Measurements from ENCODE around the gene PPM1E.
"Not testable (repeated sequence)": the region's sequence is repeated elsewhere in the genome, so short reads cannot be mapped to it uniquely, and the experiment has no call there.

The PPM1E gene

GRCh38 chr17:58850106-58850505, 94.5 kb downstream of the PPM1E start:
- H4K12ac ChIP-seq (ENCODE audit: low read depth, low read length); H3K27ac ChIP-seq (ENCODE audit: low read depth, low read length); H3K79me2 ChIP-seq (ENCODE audit: control insufficient read depth, insufficient read depth, low read length, poor library complexity); H3K18ac ChIP-seq (ENCODE audit: low read length); H2BK12ac ChIP-seq (ENCODE audit: low read length); H3K9me3 ChIP-seq (ENCODE audit: insufficient read depth, low read depth, low read length); H4K8ac ChIP-seq (ENCODE audit: low read depth, low read length); H2AFZ ChIP-seq (ENCODE audit: insufficient read depth, low read length, poor library complexity); H3K27me3 ChIP-seq (ENCODE audit: insufficient read depth, low read length); H3K9ac ChIP-seq (ENCODE audit: low read length); DNase-seq; H2AK5ac ChIP-seq (ENCODE audit: low read length); H3K4ac ChIP-seq (ENCODE audit: low read depth, low read length); H3K36me3 ChIP-seq (ENCODE audit: control insufficient read depth in 1 of 2, insufficient read depth in 2 of 2, low read length in 2 of 2); H3K4me2 ChIP-seq (ENCODE audit: low read length); H3K23ac ChIP-seq (ENCODE audit: low read length); H3K4me1 ChIP-seq (ENCODE audit: control insufficient read depth in 1 of 2, insufficient read depth in 2 of 2, low read length in 2 of 2); H2BK5ac ChIP-seq (ENCODE audit: low read depth, low read length, poor library complexity); H3K79me1 ChIP-seq (ENCODE audit: low read length); H3K14ac ChIP-seq (ENCODE audit: low read length); H4K91ac ChIP-seq (ENCODE audit: low read depth, low read length); H3K4me3 ChIP-seq (ENCODE audit: low read depth, low read length); H2BK120ac ChIP-seq (ENCODE audit: insufficient read depth, low read length, poor library complexity): not testable (repeated sequence)
- WGBS (ENCODE audit: extremely low coverage, insufficient coverage, insufficient read length): no CpG with 5 or more reads among the region's 2 CpGs

- Histone ChIP-seq H2BK5ac (ENCODE audit: low read depth, low read length, poor library complexity) (no peak overlapping the region), H3K4me3 (ENCODE audit: low read depth, low read length) (no peak overlapping the region), H2AK5ac (ENCODE audit: low read length) (no peak overlapping the region), H4K8ac (ENCODE audit: low read depth, low read length) (no peak overlapping the region), H3K36me3 (ENCODE audit: control insufficient read depth in 1 of 2, insufficient read depth in 2 of 2, low read length in 2 of 2) (no peaks in the 10 kb centered on the region), H3K79me1 (ENCODE audit: low read length) (no peaks in the 10 kb centered on the region), H3K23ac (ENCODE audit: low read length) (no peak overlapping the region), H3K4me1 (ENCODE audit: control insufficient read depth in 1 of 2, insufficient read depth in 2 of 2, low read length in 2 of 2) (no peaks in the 10 kb centered on the region), H4K91ac (ENCODE audit: low read depth, low read length) (no peak overlapping the region), H3K14ac (ENCODE audit: low read length) (no peak overlapping the region), H3K18ac (ENCODE audit: low read length) (no peak overlapping the region), H2BK120ac (ENCODE audit: insufficient read depth, low read length, poor library complexity) (no peak overlapping the region), H3K27me3 (ENCODE audit: insufficient read depth, low read length) (no peaks in the 10 kb centered on the region), H2AFZ (ENCODE audit: insufficient read depth, low read length, poor library complexity) (no peak overlapping the region), H3K79me2 (ENCODE audit: control insufficient read depth, insufficient read depth, low read length, poor library complexity) (no peaks in the 10 kb centered on the region), H3K4ac (ENCODE audit: low read depth, low read length) (no peak overlapping the region), H3K27ac (ENCODE audit: low read depth, low read length) (no peak overlapping the region), H4K12ac (ENCODE audit: low read depth, low read length) (no peak overlapping the region), H3K9ac (ENCODE audit: low read length) (no peak overlapping the region), H2BK12ac (ENCODE audit: low read length) (no peak overlapping the region), H3K4me2 (ENCODE audit: low read length) (no peak overlapping the region), H3K9me3 (ENCODE audit: insufficient read depth, low read depth, low read length) (peaks cover 4% of the 10 kb centered on the region)
- no CpG with 5 or more reads among the region's 6 CpGs for WGBS (ENCODE audit: extremely low coverage, insufficient coverage, insufficient read length)
- DNase-seq: peak; percentile 80 to 95
Measured at GRCh38 chr17:58865301-58865700, 109.6 kb downstream of the PPM1E start.

GRCh38 chr17:58870747-58871146, 115.1 kb downstream of the PPM1E start:
- H3K14ac ChIP-seq (ENCODE audit: low read length): no peak overlapping the region
- H3K4me3 ChIP-seq (ENCODE audit: low read depth, low read length): no peak overlapping the region
- H4K8ac ChIP-seq (ENCODE audit: low read depth, low read length): no peak overlapping the region
- no peaks in the 10 kb centered on the region for H3K27me3 ChIP-seq (ENCODE audit: insufficient read depth, low read length)
- no peaks in the 10 kb centered on the region for H3K79me1 ChIP-seq (ENCODE audit: low read length)
- no peak overlapping the region for H3K4me2 ChIP-seq (ENCODE audit: low read length)
- H3K27ac ChIP-seq (ENCODE audit: low read depth, low read length): no peak overlapping the region
- H4K12ac ChIP-seq (ENCODE audit: low read depth, low read length): no peak overlapping the region
- no peak overlapping the region for H2BK5ac ChIP-seq (ENCODE audit: low read depth, low read length, poor library complexity)
- H3K9ac ChIP-seq (ENCODE audit: low read length): no peak overlapping the region
- H2BK12ac ChIP-seq (ENCODE audit: low read length): no peak overlapping the region
- no peaks in the 10 kb centered on the region for H3K9me3 ChIP-seq (ENCODE audit: insufficient read depth, low read depth, low read length)
- H3K36me3 ChIP-seq (ENCODE audit: control insufficient read depth in 1 of 2, insufficient read depth in 2 of 2, low read length in 2 of 2): no peaks in the 10 kb centered on the region
- H2AFZ ChIP-seq (ENCODE audit: insufficient read depth, low read length, poor library complexity): no peak overlapping the region
- no peak overlapping the region for H2BK120ac ChIP-seq (ENCODE audit: insufficient read depth, low read length, poor library complexity)
- H3K4me1 ChIP-seq (ENCODE audit: control insufficient read depth in 1 of 2, insufficient read depth in 2 of 2, low read length in 2 of 2): no peaks in the 10 kb centered on the region
- WGBS (ENCODE audit: extremely low coverage, insufficient coverage, insufficient read length): no CpG with 5 or more reads among the region's 4 CpGs
- H4K91ac ChIP-seq (ENCODE audit: low read depth, low read length): no peak overlapping the region
- no peak overlapping the region for H2AK5ac ChIP-seq (ENCODE audit: low read length)
- H3K79me2 ChIP-seq (ENCODE audit: control insufficient read depth, insufficient read depth, low read length, poor library complexity): no peaks in the 10 kb centered on the region
- no peak for DNase-seq
- no peak overlapping the region for H3K4ac ChIP-seq (ENCODE audit: low read depth, low read length)
- H3K23ac ChIP-seq (ENCODE audit: low read length): no peak overlapping the region
- H3K18ac ChIP-seq (ENCODE audit: low read length): no peak overlapping the region

- no peak overlapping the region for H3K4me3 ChIP-seq (ENCODE audit: low read depth, low read length)
- no peaks in the 10 kb centered on the region for H3K36me3 ChIP-seq (ENCODE audit: control insufficient read depth in 1 of 2, insufficient read depth in 2 of 2, low read length in 2 of 2)
- no peak overlapping the region for H3K9ac ChIP-seq (ENCODE audit: low read length)
- no peak overlapping the region for H3K4me2 ChIP-seq (ENCODE audit: low read length)
- H3K79me1 ChIP-seq (ENCODE audit: low read length): no peaks in the 10 kb centered on the region
- no peak overlapping the region for H2BK12ac ChIP-seq (ENCODE audit: low read length)
- no peaks in the 10 kb centered on the region for H3K27me3 ChIP-seq (ENCODE audit: insufficient read depth, low read length)
- no peak overlapping the region for H2BK120ac ChIP-seq (ENCODE audit: insufficient read depth, low read length, poor library complexity)
- no peak overlapping the region for H2AK5ac ChIP-seq (ENCODE audit: low read length)
- H4K91ac ChIP-seq (ENCODE audit: low read depth, low read length): no peak overlapping the region
- WGBS (ENCODE audit: extremely low coverage, insufficient coverage, insufficient read length): no CpG with 5 or more reads among the region's 5 CpGs
- no peak for DNase-seq
- H3K4ac ChIP-seq (ENCODE audit: low read depth, low read length): no peak overlapping the region
- H3K23ac ChIP-seq (ENCODE audit: low read length): no peak overlapping the region
- no peak overlapping the region for H2BK5ac ChIP-seq (ENCODE audit: low read depth, low read length, poor library complexity)
- no peak overlapping the region for H3K14ac ChIP-seq (ENCODE audit: low read length)
- H2AFZ ChIP-seq (ENCODE audit: insufficient read depth, low read length, poor library complexity): no peak overlapping the region
- H4K8ac ChIP-seq (ENCODE audit: low read depth, low read length): no peak overlapping the region
- H3K9me3 ChIP-seq (ENCODE audit: insufficient read depth, low read depth, low read length): no peaks in the 10 kb centered on the region
- no peaks in the 10 kb centered on the region for H3K79me2 ChIP-seq (ENCODE audit: control insufficient read depth, insufficient read depth, low read length, poor library complexity)
- H3K27ac ChIP-seq (ENCODE audit: low read depth, low read length): no peak overlapping the region
- H4K12ac ChIP-seq (ENCODE audit: low read depth, low read length): no peak overlapping the region
- no peaks in the 10 kb centered on the region for H3K4me1 ChIP-seq (ENCODE audit: control insufficient read depth in 1 of 2, insufficient read depth in 2 of 2, low read length in 2 of 2)
- H3K18ac ChIP-seq (ENCODE audit: low read length): no peak overlapping the region
Measured at GRCh38 chr17:58873926-58874325, 118.3 kb downstream of the PPM1E start.
